HG03571 (cell line): Measurements from ENCODE around the gene CHST8.
"Not testable (repeated sequence)": the region's sequence is repeated elsewhere in the genome, so short reads cannot be mapped to it uniquely, and the experiment has no call there.

Source experiments
- ATAC-seq: cut with Tn5 transposase; IDR thresholded peaks from one replicate; pipeline ENCODE4 v1.9.1; 2021; ENCODE audit not compliant: unreplicated experiment

Gene CHST8

GRCh38 chr19:33621811-33622504 is at the start of gene CHST8:
Gene CHST8, plus strand, starts transcription at chr19:33621953. Its CDS starts 67,309 bp downstream, at chr19:33689262.
- ATAC-seq = no peak

GRCh38 chr19:33572929-33573328 is 48.8 kb upstream of the CHST8 start:
- ATAC-seq = no peak

- no peak for ATAC-seq
Measured at GRCh38 chr19:33574824-33575223, 46.9 kb upstream of the CHST8 start.

- ATAC-seq = no peak
Measured at GRCh38 chr19:33578697-33579096, 43.1 kb upstream of the CHST8 start.

- ATAC-seq = no peak
Measured at GRCh38 chr19:33580026-33580644, 41.6 kb upstream of the CHST8 start.

- no peak for ATAC-seq
Measured at GRCh38 chr19:33580645-33581037, 41.1 kb upstream of the CHST8 start.

GRCh38 chr19:33582914-33583313 is 38.8 kb upstream of the CHST8 start:
- no peak for ATAC-seq

GRCh38 chr19:33587150-33587549 is 34.6 kb upstream of the CHST8 start:
- no peak for ATAC-seq

GRCh38 chr19:33590224-33590623 is 31.5 kb upstream of the CHST8 start:
- no peak for ATAC-seq

- ATAC-seq = no peak
Measured at GRCh38 chr19:33595783-33596182, 26.0 kb upstream of the CHST8 start.

- ATAC-seq = no peak
Measured at GRCh38 chr19:33601583-33601982, 20.2 kb upstream of the CHST8 start.

- no peak for ATAC-seq
Measured at GRCh38 chr19:33602576-33603204, 19.1 kb upstream of the CHST8 start.

- ATAC-seq = no peak
Measured at GRCh38 chr19:33603377-33603776, 18.4 kb upstream of the CHST8 start.

- no peak for ATAC-seq
Measured at GRCh38 chr19:33604651-33605050, 17.1 kb upstream of the CHST8 start.

- ATAC-seq = not testable (repeated sequence)
Measured at GRCh38 chr19:33605803-33606295, 15.9 kb upstream of the CHST8 start.

GRCh38 chr19:33606556-33606955 is 15.2 kb upstream of the CHST8 start:
- no peak for ATAC-seq

- no peak for ATAC-seq
Measured at GRCh38 chr19:33609353-33609752, 12.4 kb upstream of the CHST8 start.

- ATAC-seq = no peak
Measured at GRCh38 chr19:33610588-33610987, 11.2 kb upstream of the CHST8 start.

GRCh38 chr19:33612928-33613619 is 8.7 kb upstream of the CHST8 start:
- ATAC-seq = no peak

GRCh38 chr19:33613620-33614000 is 8.1 kb upstream of the CHST8 start:
- ATAC-seq = no peak

- ATAC-seq = no peak
Measured at GRCh38 chr19:33616346-33616745, 5.4 kb upstream of the CHST8 start.

- ATAC-seq = no peak
Measured at GRCh38 chr19:33616857-33617256, 4.9 kb upstream of the CHST8 start.
